Adrenal gland (tissue), 12 donors: ENCODE results near the gene NUAK2. TPM values are rescaled to one million over a fixed set of nuclear protein-coding genes. Genes with fewer than 3 reads are reported as not detected.

Experiments used
- DNase-seq, 7 donors: peaks; one replicate each; pipeline ENCODE4 v3.0.0-alpha.2; 2019 to 2020
- H3K27ac ChIP-seq, 5 donors: fragments of 200-600 bp; sonication (generic) in 4 of 5; 1 replicate in 3 of 5; 2 replicates in 2 of 5; pipeline versions ENCODE4 v1.5.1 to v1.8.0; 2016 to 2020; ENCODE audit warnings: mild to moderate bottlenecking in 1 of 5
- H3K27me3 ChIP-seq: fragments of 200-600 bp; 2 replicates; pipeline ENCODE4 v1.8.0; 2021
- H3K36me3 ChIP-seq, 2 donors: fragments of 200-600 bp; replicated peaks in 1 of 2; 1 replicate in 1 of 2; 2 replicates in 1 of 2; pipeline versions ENCODE4 v1.5.1 to v1.8.0; 2018 to 2022
- H3K4me1 ChIP-seq, 2 donors: fragments of 200-600 bp; replicated peaks in 1 of 2; 1 replicate in 1 of 2; 2 replicates in 1 of 2; pipeline versions ENCODE4 v1.5.1 to v1.8.0; 2018 to 2021
- H3K4me3 ChIP-seq, 4 donors: fragments of 200-600 bp; sonication (generic) in 3 of 4; one replicate each; pipeline ENCODE4 v1.5.1; 2016 to 2018
- H3K9me3 ChIP-seq, 3 donors: fragments of 200-600 bp; sonication (generic) in 1 of 3; replicated peaks in 1 of 3; 1 replicate in 2 of 3; 2 replicates in 1 of 3; pipeline versions ENCODE4 v1.5.1 to v1.8.0; 2016 to 2021
- POLR2A ChIP-seq, 2 donors: fragments of 450-650 bp; IDR thresholded peaks; one replicate each; pipeline ENCODE4 v1.6.1; 2017; ENCODE audit warnings: antibody characterized with exemption in 2 of 2, mild to moderate bottlenecking in 2 of 2, moderate library complexity in 1 of 2
- WGBS, 4 donors: extraction: QIAGEN DNeasy Blood & Tissue Kit in 2 of 4; methylation state at CpG; one replicate each; pipeline versions ENCODE4 v1.1.5 to v1.1.7; 2013 to 2017; 5-methylcytosine and 5-hydroxymethylcytosine counted together
- intact Hi-C, 2 donors: fragments of 100-400 bp; cut with DNase I; formaldehyde crosslinking; loops; one replicate each; pipeline versions ENCODE4 v1.14.1 to v1.15.0; 2022 to 2023
- polyA plus RNA-seq, 3 donors: library from polyadenylated mRNA; stranded (reverse); fragments of 200-250 nt in 2 of 3; fragments of 350-450 nt in 1 of 3; fragmentation: Illumina TruSeq in 1 of 3; extraction: RNeasy Lipid Tissue Mini Kit (QIAGEN cat#74804) in 1 of 3; gene quantifications; one replicate each; pipeline ENCODE4 v1.2.3, GENCODE V29; 2013 to 2014
- total RNA-seq, 9 donors: library from RNA; depleted of rRNA in 4 of 9; stranded (reverse); fragments of >200 nt in 4 of 9; fragments of 120-200 nt in 1 of 9; fragmentation: NEBNext Ultra II Directional in 1 of 9; extraction: Animal tissue kit (Norgen Biotek cat#: 25700) in 1 of 9; gene quantifications; one replicate each; pipeline versions ENCODE4 v1.1.0 to v1.2.4, GENCODE V29; 2013 to 2023
- TF ChIP-seq, protein P1 (sequence below), 6 experiments: fragments of 450-650 bp in 4 of 6; fragments of 200-600 bp in 2 of 6; sonication (generic) in 1 of 6; IDR thresholded peaks; 1 replicate in 5 of 6; 2 replicates in 1 of 6; pipeline versions ENCODE4 v1.5.1 to v1.8.0; 2016 to 2021; ENCODE audit warnings: antibody characterized with exemption in 6 of 6, mild to moderate bottlenecking in 2 of 6, moderate library complexity in 1 of 6
- donor health status: healthy with polysubstance abuse.
- donor health status: Bipolar disorder and iron deficiency.
- donor health status: DM: yes; HTN: yes; CAD: no.
- donor health status: DM: no; HTN: no; CAD: no.
- donor health status: DM: no; HTN: no; CAD: no.
- donor health status: DM: yes; HTN: yes; CAD: no.

The NUAK2 gene
- total and polyA plus RNA-seq, 12 donors: 0.95 to 9.9 (median 4.0) TPM

DNA sequence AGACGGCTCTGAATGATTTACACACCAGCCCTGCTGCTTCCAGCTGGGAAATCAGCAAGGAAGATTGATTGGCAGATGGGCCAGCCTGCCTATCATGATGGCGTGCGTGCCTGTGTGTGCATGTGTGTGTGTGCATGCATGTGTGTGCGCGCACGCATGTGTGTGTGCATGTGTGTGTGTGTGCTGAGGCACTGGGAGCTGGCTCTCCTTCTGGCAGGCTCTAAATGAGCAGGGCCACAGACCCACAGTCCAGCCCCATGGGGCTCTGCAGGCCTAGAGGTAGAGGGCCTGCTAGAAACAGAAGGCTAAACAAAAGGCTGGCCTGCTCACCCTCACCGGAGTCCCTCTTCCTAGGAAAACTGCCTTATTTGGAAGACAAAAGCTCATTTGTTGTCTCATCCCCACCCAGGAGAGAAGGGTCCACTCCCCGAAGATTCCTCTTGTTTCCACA lies 29.2 kb upstream of the NUAK2 start:
- intact Hi-C loops: loop anchor here in 1 of 2 donors (5.0 kb wide), 1 partner anchor 82 kb away; no protein-coding TSS in a partner anchor
- Histone ChIP-seq H3K9me3 (no peaks in the 10 kb centered on the region), H3K4me1 (peaks cover 12 to 15% of the 10 kb centered on the region in 2 donors), H3K27me3 (no peaks in the 10 kb centered on the region), H3K27ac (no peak overlapping the region), H3K4me3 (no peak overlapping the region), H3K36me3 (no peaks in the 10 kb centered on the region)
- DNase-seq: no peak
- TF ChIP-seq, protein P1, sequence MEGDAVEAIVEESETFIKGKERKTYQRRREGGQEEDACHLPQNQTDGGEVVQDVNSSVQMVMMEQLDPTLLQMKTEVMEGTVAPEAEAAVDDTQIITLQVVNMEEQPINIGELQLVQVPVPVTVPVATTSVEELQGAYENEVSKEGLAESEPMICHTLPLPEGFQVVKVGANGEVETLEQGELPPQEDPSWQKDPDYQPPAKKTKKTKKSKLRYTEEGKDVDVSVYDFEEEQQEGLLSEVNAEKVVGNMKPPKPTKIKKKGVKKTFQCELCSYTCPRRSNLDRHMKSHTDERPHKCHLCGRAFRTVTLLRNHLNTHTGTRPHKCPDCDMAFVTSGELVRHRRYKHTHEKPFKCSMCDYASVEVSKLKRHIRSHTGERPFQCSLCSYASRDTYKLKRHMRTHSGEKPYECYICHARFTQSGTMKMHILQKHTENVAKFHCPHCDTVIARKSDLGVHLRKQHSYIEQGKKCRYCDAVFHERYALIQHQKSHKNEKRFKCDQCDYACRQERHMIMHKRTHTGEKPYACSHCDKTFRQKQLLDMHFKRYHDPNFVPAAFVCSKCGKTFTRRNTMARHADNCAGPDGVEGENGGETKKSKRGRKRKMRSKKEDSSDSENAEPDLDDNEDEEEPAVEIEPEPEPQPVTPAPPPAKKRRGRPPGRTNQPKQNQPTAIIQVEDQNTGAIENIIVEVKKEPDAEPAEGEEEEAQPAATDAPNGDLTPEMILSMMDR (IDR thresholded peaks at IDR 0.05): no peak
- no peak for TF ChIP-seq POLR2A (IDR thresholded peaks at IDR 0.05)
- 68 to 86% (median 82%) methylated on average over 4 to 8 of the region's 8 CpGs for WGBS, 4 donors

DNA sequence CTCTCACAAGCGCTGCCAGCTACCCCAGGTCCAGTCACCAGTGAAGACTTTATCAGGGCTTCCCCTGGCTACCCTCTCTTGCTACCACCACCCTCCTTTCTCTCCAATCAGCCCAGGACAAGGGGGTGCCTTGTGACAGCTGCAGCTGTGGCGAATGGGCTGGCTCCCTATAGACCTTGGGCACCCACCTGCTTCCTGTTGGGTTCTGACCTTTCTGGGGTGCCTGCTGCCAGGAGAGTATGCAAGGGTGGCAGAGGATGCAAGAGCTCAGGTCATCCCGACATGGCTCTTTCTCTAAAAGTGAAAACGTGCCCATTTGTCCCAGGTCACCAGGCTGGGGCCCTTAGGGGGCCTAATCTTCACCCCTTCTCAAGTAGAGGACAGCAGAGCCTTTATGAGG lies 28.6 kb upstream of the NUAK2 start:
- H3K4me3 ChIP-seq: no peak overlapping the region
- no peaks in the 10 kb centered on the region for H3K9me3 ChIP-seq
- DNase-seq: no peak
- no peaks in the 10 kb centered on the region for H3K36me3 ChIP-seq
- intact Hi-C loops: loop anchor here in 1 of 2 donors (5.0 kb wide), 1 partner anchor 82 kb away; no protein-coding TSS in a partner anchor
- no peaks in the 10 kb centered on the region for H3K27me3 ChIP-seq
- peaks cover 6 to 11% of the 10 kb centered on the region in 2 donors for H3K4me1 ChIP-seq
- no peak overlapping the region for H3K27ac ChIP-seq
- WGBS, 4 donors: 78 to 88% (median 83%) methylated on average over 1 to 4 of the region's 4 CpGs
- no peak for TF ChIP-seq POLR2A (IDR thresholded peaks at IDR 0.05)
- TF ChIP-seq, protein P1 (IDR thresholded peaks at IDR 0.05): no peak

DNA sequence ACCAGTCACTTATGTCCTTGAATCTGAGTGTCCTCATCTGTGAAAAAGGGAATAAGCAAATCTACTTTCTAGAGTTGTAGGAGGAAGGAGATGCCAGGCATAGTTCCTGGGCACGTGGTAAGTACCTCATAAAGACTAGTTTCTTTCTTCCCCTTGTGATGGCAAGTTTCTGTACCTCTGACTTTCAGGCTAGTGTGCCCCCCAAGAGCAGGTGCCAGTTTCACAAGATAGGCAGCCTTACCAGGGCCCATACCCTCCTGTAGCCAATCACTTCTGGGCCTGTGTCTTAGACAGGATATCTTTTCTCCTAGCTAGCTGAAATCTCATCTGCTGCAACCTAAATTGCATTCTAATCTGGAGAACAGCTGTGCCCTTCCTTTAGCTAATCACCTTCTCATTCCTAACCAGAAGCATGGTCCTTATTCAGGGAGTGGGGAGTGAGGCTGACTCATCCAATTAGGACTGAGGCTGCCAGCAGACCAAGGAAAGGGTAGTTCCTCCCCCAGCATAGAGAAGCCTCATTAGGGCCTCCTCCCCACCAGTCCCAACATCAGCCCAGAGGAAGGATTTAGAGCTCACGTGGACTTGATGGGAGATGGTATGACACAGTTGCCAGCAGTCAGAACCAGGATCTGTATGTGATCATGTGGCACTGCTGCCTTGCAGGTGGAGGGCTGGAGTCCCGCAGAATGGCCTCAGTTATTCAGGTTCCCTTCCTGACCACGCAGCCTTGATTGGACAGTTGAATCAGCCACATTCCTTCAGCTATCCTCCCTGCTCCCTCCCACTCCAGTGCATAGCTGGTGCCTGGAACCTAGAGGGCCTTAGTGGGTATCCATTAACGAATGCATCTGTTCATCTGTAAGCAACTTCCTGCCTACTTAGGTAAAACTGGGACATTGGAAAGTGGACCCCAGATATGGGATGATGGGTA lies 27.3 kb upstream of the NUAK2 start:
- TF ChIP-seq, protein P1 (IDR thresholded peaks at IDR 0.05): no peak
- no peak for TF ChIP-seq POLR2A (IDR thresholded peaks at IDR 0.05)
- Histone ChIP-seq H3K4me3 (no peak overlapping the region), H3K36me3 (no peaks in the 10 kb centered on the region), H3K27me3 (peaks cover 3% of the 10 kb centered on the region), H3K4me1 (peaks cover 5 to 8% of the 10 kb centered on the region in 2 donors), H3K9me3 (no peaks in the 10 kb centered on the region), H3K27ac (no peak overlapping the region)
- 54 to 72% (median 63%) methylated on average over 4 to 5 of the region's 5 CpGs for WGBS, 4 donors
- intact Hi-C loops: no loop called here
- no peak for DNase-seq

DNA sequence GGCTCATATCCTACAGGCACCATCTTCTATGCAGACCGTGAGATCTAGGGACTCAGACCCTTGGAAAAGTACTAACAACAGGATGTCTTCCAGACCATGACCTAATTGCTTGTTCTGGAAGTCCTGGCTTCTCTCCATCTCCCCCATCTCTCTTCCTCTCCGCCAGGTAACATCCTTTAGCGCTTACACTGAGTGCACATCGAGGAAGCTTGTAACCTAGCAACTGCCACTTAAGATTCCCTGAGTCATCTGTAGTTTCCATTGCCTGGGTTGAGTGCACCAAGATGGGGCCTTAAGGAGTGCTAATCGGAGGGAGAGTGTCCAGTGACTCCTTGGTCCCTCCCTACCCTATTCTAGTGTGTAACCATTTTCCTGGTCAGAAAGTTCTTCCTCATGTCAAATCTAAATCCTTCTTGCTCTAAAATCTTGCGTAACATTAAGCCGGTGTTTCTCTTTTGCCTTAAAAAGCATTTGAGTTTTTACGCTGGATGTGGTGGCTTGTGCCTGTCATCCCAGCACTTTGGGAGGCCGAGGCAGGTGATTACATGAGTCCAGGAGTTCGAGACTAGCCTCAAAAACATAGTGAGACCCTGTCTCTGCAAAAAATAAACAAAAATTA lies 25.5 kb upstream of the NUAK2 start:
- WGBS, 4 donors: 85 to 89% (median 86%) methylated on average over 10 of the region's 10 CpGs
- Histone ChIP-seq H3K27ac (no peak overlapping the region), H3K27me3 (peaks cover 6% of the 10 kb centered on the region), H3K9me3 (no peaks in the 10 kb centered on the region), H3K4me1 (peaks cover 11 to 16% of the 10 kb centered on the region in 2 donors), H3K4me3 (no peak overlapping the region), H3K36me3 (no peaks in the 10 kb centered on the region)
- no peak for DNase-seq
- intact Hi-C loops: no loop called here
- TF ChIP-seq, protein P1 (IDR thresholded peaks at IDR 0.05): no peak
- no peak for TF ChIP-seq POLR2A (IDR thresholded peaks at IDR 0.05)
